GM23338 (cell line): ENCODE measurements around the gene PLEKHA8. TPM values are rescaled to one million over a fixed set of nuclear protein-coding genes. Genes with fewer than 3 reads are reported as not detected.

Experiments used
- ATAC-seq: fragments of 200-7000 bp; cut with Tn5 transposase; 3 replicates; pipeline ENCODE4 v1.9.1; 2020
- DNase-seq: peaks from one replicate; pipeline ENCODE4 v3.0.0-alpha.2; 2015; ENCODE audit warnings: low spot score
- H2AFZ ChIP-seq: fragments of 200-600 bp; sonication (generic); 2 replicates; pipeline ENCODE4 v1.8.0; 2016; ENCODE audit warnings: antibody characterized with exemption, mild to moderate bottlenecking, moderate library complexity
- H3F3A ChIP-seq: fragments of 200-600 bp; sonication (generic); replicated peaks from 2 replicates; pipeline ENCODE4 v1.8.0; 2017; ENCODE audit warnings: antibody characterized with exemption, mixed run types, low read depth
- H3K27ac ChIP-seq: fragments of 200-600 bp; sonication (generic); 2 replicates; pipeline ENCODE4 v1.6.1; 2016; ENCODE audit warnings: low read depth
- H3K27me3 ChIP-seq: fragments of 200-600 bp; sonication (generic); 2 replicates; pipeline ENCODE4 v1.8.0; 2016; ENCODE audit warnings: mild to moderate bottlenecking, mixed run types, moderate library complexity; ENCODE audit not compliant: insufficient read depth
- H3K36me3 ChIP-seq: fragments of 200-600 bp; sonication (generic); 2 replicates; pipeline ENCODE4 v1.8.0; 2016; ENCODE audit warnings: mild to moderate bottlenecking; ENCODE audit not compliant: insufficient read depth
- H3K4me1 ChIP-seq: fragments of 200-600 bp; sonication (generic); 2 replicates; pipeline ENCODE4 v1.8.0; 2016; ENCODE audit warnings: mild to moderate bottlenecking, moderate library complexity; ENCODE audit not compliant: insufficient read depth
- H3K4me2 ChIP-seq: fragments of 200-600 bp; sonication (generic); 2 replicates; pipeline ENCODE4 v1.7.1; 2017; ENCODE audit warnings: mixed run types
- H3K4me3 ChIP-seq: fragments of 200-600 bp; sonication (generic); 2 replicates; pipeline ENCODE4 v1.6.1; 2016; ENCODE audit warnings: mixed run types
- H3K79me2 ChIP-seq: fragments of 200-600 bp; sonication (generic); replicated peaks from 2 replicates; pipeline ENCODE4 v1.8.0; 2017; ENCODE audit warnings: mild to moderate bottlenecking; ENCODE audit not compliant: insufficient read depth
- H3K9me2 ChIP-seq: fragments of 200-600 bp; sonication (generic); 2 replicates; pipeline ENCODE4 v1.8.0; 2017; ENCODE audit not compliant: insufficient read depth
- H4K20me1 ChIP-seq: fragments of 200-600 bp; sonication (generic); replicated peaks from 2 replicates; pipeline ENCODE4 v1.8.0; 2017; ENCODE audit warnings: mild to moderate bottlenecking; ENCODE audit not compliant: insufficient read depth
- H3K27ac Mint-ChIP-seq: 2 replicates; pipeline ENCODE4 v1.8.0; 2020; ENCODE audit warnings: inconsistent platforms, mild to moderate bottlenecking, moderate library complexity, mixed read lengths
- H3K27me3 Mint-ChIP-seq: 3 replicates; pipeline ENCODE4 v1.8.0; 2022; ENCODE audit warnings: low read depth, mild to moderate bottlenecking, moderate library complexity, mixed read lengths, inconsistent platforms; ENCODE audit not compliant: insufficient read depth, poor library complexity
- H3K36me3 Mint-ChIP-seq: 3 replicates; pipeline ENCODE4 v1.8.0; 2021; ENCODE audit warnings: low read depth, mild to moderate bottlenecking, inconsistent platforms, moderate library complexity, mixed read lengths
- H3K4me1 Mint-ChIP-seq: 3 replicates; pipeline ENCODE4 v1.8.0; 2020; ENCODE audit warnings: mild to moderate bottlenecking, inconsistent platforms, mixed read lengths
- H3K4me3 Mint-ChIP-seq: 3 replicates; pipeline ENCODE4 v1.8.0; 2021; ENCODE audit warnings: moderate library complexity, mild to moderate bottlenecking, inconsistent platforms, mixed read lengths
- H3K9me3 Mint-ChIP-seq: 3 replicates; pipeline ENCODE4 v1.8.0; 2020; ENCODE audit warnings: moderate library complexity, mild to moderate bottlenecking, inconsistent platforms, mixed read lengths
- CREB1 ChIP-seq: fragments of 250-450 bp; sonication (Bioruptor Pico); IDR thresholded peaks from 2 replicates; pipeline ENCODE4 v1.5.0; 2020; ENCODE audit warnings: low read depth, mild to moderate bottlenecking, moderate library complexity
- CTCF ChIP-seq, 2 experiments: fragments of 200-600 bp in 1 of 2; sonication (generic) in 1 of 2; conservative IDR thresholded peaks; 2 replicates each; pipeline versions ENCODE4 v1.5.1 to v1.6.1; 2016 to 2017; ENCODE audit warnings: antibody characterized with exemption in 2 of 2, low read depth in 2 of 2, mild to moderate bottlenecking in 2 of 2, moderate library complexity in 1 of 2
- ETS1 ChIP-seq: IDR thresholded peaks from 2 replicates; pipeline ENCODE4 v1.6.1; 2016; ENCODE audit warnings: antibody characterized with exemption
- EZH2 ChIP-seq: fragments of 200-600 bp; sonication (generic); IDR thresholded peaks from one replicate; pipeline ENCODE4 v1.8.0; 2017; ENCODE audit warnings: antibody characterized with exemption, mild to moderate bottlenecking, low read depth; ENCODE audit not compliant: unreplicated experiment
- EZH2phosphoT487 ChIP-seq: fragments of 200-600 bp; sonication (generic); IDR thresholded peaks from one replicate; pipeline ENCODE4 v1.8.1; 2018; ENCODE audit warnings: antibody characterized with exemption; ENCODE audit not compliant: unreplicated experiment
- JUNB ChIP-seq: IDR thresholded peaks from one replicate; pipeline ENCODE4 v1.6.1; 2016; ENCODE audit warnings: antibody characterized with exemption; ENCODE audit not compliant: unreplicated experiment
- NANOG ChIP-seq: IDR thresholded peaks from 2 replicates; pipeline ENCODE4 v1.6.1; 2016; ENCODE audit warnings: antibody characterized with exemption, borderline replicate concordance
- REST ChIP-seq: IDR thresholded peaks from one replicate; pipeline ENCODE4 v1.6.1; 2018; ENCODE audit warnings: antibody characterized with exemption; ENCODE audit not compliant: unreplicated experiment
- ZNF114 ChIP-seq: fragments of 250-450 bp; sonication (Bioruptor Pico); IDR thresholded peaks from 2 replicates; pipeline ENCODE4 v1.5.0; 2020; ENCODE audit warnings: mild to moderate bottlenecking, moderate library complexity
- polyA plus RNA-seq: library from polyadenylated mRNA; unstranded; fragments of >200 nt; fragmentation: Nextera tagmentation; extraction: Ambion mirVana; gene quantifications from 2 replicates; pipeline ENCODE4 v1.2.1, GENCODE V29; 2016
- total RNA-seq: library from RNA; depleted of rRNA; stranded (reverse); fragments of >200 nt; shearing (Covaris generic); gene quantifications from 2 replicates; pipeline ENCODE4 v1.2.3, GENCODE V29; 2014

The PLEKHA8 gene
- total and polyA plus RNA-seq, 2 experiments from 2014 or later = 11.6 to 44.9 TPM

- TF ChIP-seq ETS1 (no peak), JUNB (no peak), EZH2phosphoT487 (no peak)
These were observed 131.0 kb downstream of the PLEKHA8 start (continued) for GRCh38 chr7:30159163-30159562.

GRCh38 chr7:30159698-30160143 lies 131.5 kb downstream of the PLEKHA8 start:
- Histone ChIP-seq H2AFZ (no peak overlapping the region), H3K4me2 (no peak overlapping the region), H3K36me3 (no peaks in the 10 kb centered on the region), H3K4me3 (no peak overlapping the region), H3K4me1 (peaks cover 46% of the 10 kb centered on the region), H3F3A (no peaks in the 10 kb centered on the region), H3K27ac (no peak overlapping the region), H3K79me2 (no peaks in the 10 kb centered on the region), H4K20me1 (no peaks in the 10 kb centered on the region), H3K9me2 (no peaks in the 10 kb centered on the region), H3K27me3 (no peaks in the 10 kb centered on the region)
- H3K4me3 Mint-ChIP-seq = no peak overlapping the region
- H3K27me3 Mint-ChIP-seq = peaks cover 3% of the 10 kb centered on the region
- DNase-seq (peak; percentile 61), ATAC-seq (peak; percentile 57)
- no peaks in the 10 kb centered on the region for H3K9me3 Mint-ChIP-seq
- TF ChIP-seq JUNB (no peak), CTCF (conservative IDR thresholded peaks at IDR 0.05; ENCODE audit: low read depth in 2 of 2) (peak; percentile 47 to 60; a peak in 3 of 4 replicates), NANOG (no peak), EZH2 (no peak), ZNF114 (CRISPR knock-in tag) (no peak), REST (no peak), CREB1 (CRISPR knock-in tag) (no peak)
- H3K27ac Mint-ChIP-seq = peak overlapping the region; percentile 38; the same call in 1 of the 2 replicates
- peaks cover 67% of the 10 kb centered on the region for H3K4me1 Mint-ChIP-seq
- no peaks in the 10 kb centered on the region for H3K36me3 Mint-ChIP-seq
